ENCODE measurements around the gene KCNJ5. TPM values are rescaled to one million over a fixed set of nuclear protein-coding genes. Genes with fewer than 3 reads are reported as not detected.

Gene KCNJ5
- total and polyA plus RNA-seq, 5 experiments from 2014 or later, result not detected

DNA sequence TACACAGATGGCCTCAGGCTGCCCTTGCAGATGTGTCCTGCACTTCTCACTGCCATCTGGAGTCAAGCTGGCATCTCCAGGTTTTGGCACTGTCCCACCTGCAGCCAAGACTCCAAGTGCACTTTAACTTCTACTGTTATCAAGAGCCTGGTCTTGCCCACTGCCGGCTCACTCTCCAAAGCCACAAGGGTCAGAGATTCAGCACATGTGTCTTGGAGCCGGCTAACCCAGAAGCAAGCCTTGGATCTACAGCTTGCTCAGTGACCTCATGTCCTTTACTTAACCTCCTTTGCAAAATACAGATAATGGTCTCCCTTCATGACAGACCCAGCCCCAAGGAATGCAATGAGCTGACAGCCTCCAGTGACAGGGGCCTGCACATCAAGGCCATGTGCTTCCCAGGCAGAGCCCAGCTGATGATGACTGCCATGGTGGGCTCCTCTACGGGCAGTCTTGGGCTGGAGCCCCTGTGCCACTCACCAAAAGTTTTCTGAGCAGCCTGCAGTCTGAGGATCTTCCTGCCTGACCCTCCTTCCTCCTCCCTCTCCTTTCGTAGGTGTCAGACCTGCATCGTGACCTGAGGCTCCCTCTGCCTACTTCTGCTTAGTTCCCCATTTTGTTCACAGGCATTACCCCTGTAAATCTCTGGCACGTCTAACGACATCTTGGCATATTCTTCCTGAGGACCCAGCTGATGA is 42.5 kb downstream of the KCNJ5 start:
- Mint-ChIP-seq H3K36me3 (no peaks in the 10 kb centered on the region), H3K4me3 (no peak overlapping the region), H3K27ac (no peak overlapping the region), H3K9me3 (peaks cover 0 to 2% (median 0%) of the 10 kb centered on the region in 9 donors), H3K27me3 (peaks cover 0 to 12% (median 2%) of the 10 kb centered on the region in 5 donors), H3K4me1 (peaks cover 1 to 6% (median 3%) of the 10 kb centered on the region in 4 donors)
- POLR2A ChIA-PET, result no interaction called here
- ATAC-seq (no peak), DNase-seq (no peak)

DNA sequence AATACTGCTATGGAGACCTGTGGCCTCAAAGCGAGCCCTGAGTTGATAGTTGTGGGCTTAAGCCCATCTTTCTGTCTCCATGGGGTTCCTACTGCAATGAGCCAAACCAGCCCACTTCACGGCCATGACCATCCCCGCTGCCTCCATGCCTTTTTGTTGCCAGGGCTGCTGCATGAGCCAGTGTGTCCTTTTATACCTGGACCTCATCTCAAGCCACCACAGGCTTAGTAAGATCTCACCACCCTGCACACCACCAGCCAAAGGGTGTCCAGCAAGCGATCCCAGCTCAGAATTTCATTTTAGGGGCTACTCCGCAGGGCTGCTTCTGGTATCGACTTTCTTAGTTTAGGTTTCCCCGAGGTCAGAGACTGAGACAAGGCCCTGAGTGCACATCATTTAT is 43.2 kb downstream of the KCNJ5 start:
- no peak for ATAC-seq
- POLR2A ChIA-PET, result no interaction called here
- peak overlapping the region in 1 of 10 donors; percentile 30 for H3K27ac Mint-ChIP-seq

GRCh38 chr11:128934926-128935325 is 43.8 kb downstream of the KCNJ5 start:
- POLR2A ChIA-PET, result no interaction called here
- ATAC-seq (no peak), DNase-seq (no peak)
- Mint-ChIP-seq H3K9me3 (peaks cover 0 to 2% (median 0%) of the 10 kb centered on the region in 9 donors), H3K36me3 (no peaks in the 10 kb centered on the region), H3K4me3 (no peak overlapping the region), H3K27me3 (peaks cover 0 to 6% (median 1%) of the 10 kb centered on the region in 5 donors), H3K27ac (no peak overlapping the region), H3K4me1 (no peaks in the 10 kb centered on the region)

More for the DNA sequence above, 43.2 kb downstream of the KCNJ5 start:
- Mint-ChIP-seq H3K4me3 (no peak overlapping the region), H3K4me1 (peaks cover 0 to 2% (median under 1%) of the 10 kb centered on the region in 4 donors), H3K9me3 (peaks cover 0 to 2% (median 0%) of the 10 kb centered on the region in 9 donors), H3K27me3 (peaks cover 0 to 10% (median 2%) of the 10 kb centered on the region in 5 donors), H3K36me3 (no peaks in the 10 kb centered on the region)
- DNase-seq, result no peak

GRCh38 chr11:128936606-128937251 is 45.6 kb downstream of the KCNJ5 start:
- POLR2A ChIA-PET, result no interaction called here
- Mint-ChIP-seq H3K9me3 (peaks cover 0 to 2% (median 0%) of the 10 kb centered on the region in 9 donors), H3K4me1 (no peaks in the 10 kb centered on the region), H3K27ac (no peak overlapping the region), H3K27me3 (peaks cover 0 to 9% (median 0%) of the 10 kb centered on the region in 5 donors), H3K4me3 (no peak overlapping the region), H3K36me3 (no peaks in the 10 kb centered on the region)
- DNase-seq, result no peak
- no peak for ATAC-seq

DNA sequence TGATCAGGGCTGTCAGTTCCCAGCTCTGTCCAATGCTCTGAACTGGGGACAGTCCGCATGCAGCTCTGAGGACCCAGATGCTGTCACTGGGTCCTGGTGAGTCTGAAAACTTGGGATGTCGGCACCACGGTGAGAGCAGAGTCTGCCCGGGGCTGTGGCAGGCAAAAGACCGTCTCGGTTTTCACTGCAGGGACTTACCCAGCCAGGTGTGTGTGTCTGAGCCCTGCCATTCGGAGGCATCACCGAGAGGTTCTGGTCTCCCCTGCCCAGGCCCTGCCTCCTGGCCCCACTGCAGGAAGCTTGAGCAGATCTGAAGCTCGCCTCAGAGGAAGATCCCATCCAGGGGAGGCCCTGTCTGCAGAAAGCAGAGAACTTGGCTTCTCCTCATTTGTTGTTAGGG is 46.3 kb downstream of the KCNJ5 start:
- peaks cover 0 to 2% (median 0%) of the 10 kb centered on the region in 9 donors for H3K9me3 Mint-ChIP-seq
- H3K4me1 Mint-ChIP-seq, result no peaks in the 10 kb centered on the region
- DNase-seq, result no peak
- POLR2A ChIA-PET, result no interaction called here
- H3K27ac Mint-ChIP-seq, result no peak overlapping the region
- ATAC-seq, result no peak
- no peak overlapping the region for H3K4me3 Mint-ChIP-seq
- peaks cover 0 to 9% (median 0%) of the 10 kb centered on the region in 5 donors for H3K27me3 Mint-ChIP-seq
- H3K36me3 Mint-ChIP-seq, result no peaks in the 10 kb centered on the region

DNA sequence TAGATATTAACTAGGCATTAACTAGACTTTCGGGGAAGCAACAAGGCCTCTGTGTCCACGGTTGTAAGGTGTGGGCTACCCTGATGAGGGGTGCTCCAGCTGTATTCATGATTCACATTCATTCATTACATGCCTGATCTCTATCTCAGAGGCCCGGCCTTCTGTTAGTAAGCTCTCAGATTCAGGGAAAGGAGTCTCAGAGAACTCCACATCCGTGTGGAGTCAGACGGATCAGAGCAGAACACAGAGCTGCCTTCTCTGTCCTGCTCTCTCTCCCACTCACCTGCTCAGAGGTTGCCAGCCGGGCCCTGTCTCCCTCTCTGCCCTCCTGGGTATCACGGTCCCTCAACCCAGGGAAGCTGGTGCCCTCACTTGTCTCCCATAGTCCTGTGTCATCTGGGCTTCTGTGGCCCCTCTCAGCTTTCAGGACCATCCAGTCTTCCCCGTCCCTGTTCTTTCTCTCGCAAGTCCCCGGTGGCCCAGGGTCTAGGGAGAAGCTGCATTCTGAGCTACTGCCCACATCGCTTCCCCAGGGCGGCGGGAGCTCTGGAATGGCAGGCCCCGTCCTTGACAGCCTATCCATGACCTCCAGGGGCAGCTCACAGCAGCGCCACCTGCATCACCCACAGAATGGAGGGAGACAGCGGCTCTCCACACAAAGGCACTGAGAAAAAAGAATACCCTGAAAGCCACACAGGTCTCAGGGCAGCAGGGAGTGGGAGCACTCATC is 47.2 kb downstream of the KCNJ5 start:
- H3K27ac Mint-ChIP-seq, result no peak overlapping the region
- H3K4me3 Mint-ChIP-seq, result no peak overlapping the region
- peaks cover 0 to 2% (median 0%) of the 10 kb centered on the region in 9 donors for H3K9me3 Mint-ChIP-seq
- DNase-seq (no peak), ATAC-seq (no peak)
- H3K36me3 Mint-ChIP-seq, result no peaks in the 10 kb centered on the region
- POLR2A ChIA-PET, result no interaction called here
- peaks cover 0 to 9% (median 0%) of the 10 kb centered on the region in 5 donors for H3K27me3 Mint-ChIP-seq
- no peaks in the 10 kb centered on the region for H3K4me1 Mint-ChIP-seq

- Mint-ChIP-seq H3K9me3 (no peaks in the 10 kb centered on the region), H3K4me1 (no peaks in the 10 kb centered on the region), H3K36me3 (no peaks in the 10 kb centered on the region), H3K27me3 (peaks cover 1 to 10% (median 5%) of the 10 kb centered on the region in 5 donors), H3K27ac (no peak overlapping the region), H3K4me3 (no peak overlapping the region)
- ATAC-seq (no peak), DNase-seq (no peak)
- POLR2A ChIA-PET, result no interaction called here
Measured at GRCh38 chr11:128939591-128939990, 48.4 kb downstream of the KCNJ5 start.

DNA sequence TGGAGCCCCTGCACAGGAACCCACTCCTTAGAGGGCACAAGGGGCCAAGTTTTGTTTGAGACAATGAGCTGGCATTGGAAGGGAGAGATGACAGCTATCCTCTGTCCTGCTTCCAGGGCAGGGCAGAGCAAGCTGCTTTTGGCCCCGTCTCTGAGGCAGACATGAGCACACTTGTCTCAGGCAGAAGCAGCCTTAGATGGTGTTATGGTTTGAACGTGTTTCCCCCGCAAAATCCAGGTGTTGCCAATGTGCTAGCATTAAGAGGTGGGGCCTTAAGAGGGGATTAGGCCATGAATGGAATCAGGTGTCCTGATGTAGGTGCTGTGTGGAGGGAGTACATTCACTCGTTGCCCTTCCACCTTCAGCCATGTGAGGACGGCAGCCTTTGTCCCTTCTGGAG is 49.0 kb downstream of the KCNJ5 start:
- DNase-seq (no peak), ATAC-seq (no peak)
- no peaks in the 10 kb centered on the region for H3K36me3 Mint-ChIP-seq
- POLR2A ChIA-PET, result no interaction called here
- no peaks in the 10 kb centered on the region for H3K4me1 Mint-ChIP-seq
- H3K4me3 Mint-ChIP-seq, result no peak overlapping the region
- no peak overlapping the region for H3K27ac Mint-ChIP-seq
- H3K9me3 Mint-ChIP-seq, result no peaks in the 10 kb centered on the region
- peaks cover 1 to 12% (median 11%) of the 10 kb centered on the region in 5 donors for H3K27me3 Mint-ChIP-seq

DNA sequence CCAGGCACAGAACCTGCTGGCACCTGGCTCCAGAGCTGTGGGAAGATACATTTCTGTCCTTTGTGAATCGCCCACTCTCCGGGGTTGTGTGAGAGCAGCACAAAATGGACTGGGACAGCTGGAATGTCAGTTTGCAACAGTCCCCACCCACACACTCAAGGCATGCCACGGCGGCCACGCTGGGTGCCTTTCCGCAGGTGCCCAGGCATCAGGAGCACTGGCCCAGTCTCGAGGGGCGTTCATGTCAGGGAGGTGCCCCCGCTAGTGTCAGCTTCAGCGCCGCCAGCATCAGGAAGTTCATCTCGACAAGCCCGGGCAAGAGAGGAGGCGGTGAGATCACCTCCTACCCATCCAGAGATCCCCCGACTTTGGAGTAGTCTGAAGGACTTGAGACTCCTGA is 49.4 kb downstream of the KCNJ5 start:
- Mint-ChIP-seq H3K36me3 (no peaks in the 10 kb centered on the region), H3K4me3 (no peak overlapping the region), H3K27me3 (peaks cover 2 to 16% (median 11%) of the 10 kb centered on the region in 5 donors), H3K9me3 (no peaks in the 10 kb centered on the region), H3K27ac (no peak overlapping the region), H3K4me1 (no peaks in the 10 kb centered on the region)
- POLR2A ChIA-PET, result no interaction called here
- ATAC-seq, result no peak
- DNase-seq, result no peak

DNA sequence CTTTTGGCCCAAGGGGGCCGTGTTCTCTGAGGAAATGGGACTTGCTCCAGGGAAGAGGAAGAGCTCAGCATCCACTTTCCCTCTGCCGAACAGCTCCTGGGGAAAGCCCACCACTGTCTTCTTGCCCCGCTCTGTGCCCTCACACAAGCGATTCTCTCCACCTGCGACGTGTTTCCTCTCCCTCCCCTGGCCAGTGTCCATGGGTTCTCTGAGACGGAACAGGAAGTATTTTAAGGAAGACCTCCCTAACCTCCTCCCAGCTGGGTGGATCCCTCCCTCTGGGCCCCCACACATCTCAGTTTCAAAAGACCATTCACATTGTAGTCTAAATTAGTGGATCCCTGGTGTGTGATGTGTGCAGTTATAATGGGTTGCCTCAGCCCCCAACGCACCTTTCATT is 50.0 kb downstream of the KCNJ5 start:
- DNase-seq (no peak), ATAC-seq (no peak)
- no peaks in the 10 kb centered on the region for H3K4me1 Mint-ChIP-seq
- no peaks in the 10 kb centered on the region for H3K36me3 Mint-ChIP-seq
- no peak overlapping the region for H3K4me3 Mint-ChIP-seq
- H3K9me3 Mint-ChIP-seq, result no peaks in the 10 kb centered on the region
- no peak overlapping the region for H3K27ac Mint-ChIP-seq
- H3K27me3 Mint-ChIP-seq, result peaks cover 4 to 20% (median 11%) of the 10 kb centered on the region in 5 donors
- POLR2A ChIA-PET, result no interaction called here

- H3K27ac Mint-ChIP-seq, result peak overlapping the region in 1 of 10 donors; percentile 37
- no peaks in the 10 kb centered on the region for H3K4me1 Mint-ChIP-seq
- DNase-seq (no peak), ATAC-seq (no peak)
- POLR2A ChIA-PET, result no interaction called here
- peaks cover 5 to 20% (median 11%) of the 10 kb centered on the region in 5 donors for H3K27me3 Mint-ChIP-seq
- H3K4me3 Mint-ChIP-seq, result no peak overlapping the region
- no peaks in the 10 kb centered on the region for H3K9me3 Mint-ChIP-seq
- H3K36me3 Mint-ChIP-seq, result no peaks in the 10 kb centered on the region
Measured at GRCh38 chr11:128941573-128942271, 50.6 kb downstream of the KCNJ5 start.

GRCh38 chr11:128942272-128942612 is 51.1 kb downstream of the KCNJ5 start:
- H3K4me3 Mint-ChIP-seq, result no peak overlapping the region

More at GRCh38 chr11:128942272-128942612, 51.1 kb downstream of the KCNJ5 start:
- H3K27me3 Mint-ChIP-seq, result peaks cover 5 to 20% (median 11%) of the 10 kb centered on the region in 5 donors
- ATAC-seq (no peak), DNase-seq (no peak)
- peak overlapping the region in 1 of 10 donors; percentile 37 for H3K27ac Mint-ChIP-seq
- POLR2A ChIA-PET, result no interaction called here
- H3K4me1 Mint-ChIP-seq, result no peaks in the 10 kb centered on the region
- no peaks in the 10 kb centered on the region for H3K36me3 Mint-ChIP-seq
- H3K9me3 Mint-ChIP-seq, result no peaks in the 10 kb centered on the region

All from naive thymus-derived CD8-positive, alpha-beta T cell (primary cell).